Right lobe of liver (tissue), 6 donors: ENCODE results near the gene CENPW. TPM values are rescaled to one million over a fixed set of nuclear protein-coding genes. Genes with fewer than 3 reads are reported as not detected.

Experiments used
- ATAC-seq, 4 donors: fragments of 200-7000 bp; cut with Tn5 transposase; one replicate each; pipeline ENCODE4 v1.9.1; 2020; ENCODE audit warnings: mild to moderate bottlenecking in 4 of 4, moderate library complexity in 4 of 4
- DNase-seq, 3 donors: peaks; one replicate each; pipeline ENCODE4 v3.0.0-alpha.2; 2020
- H3K27ac ChIP-seq, 3 donors: fragments of 200-600 bp; one replicate each; pipeline ENCODE4 v1.8.0; 2022
- H3K27me3 ChIP-seq, 2 donors: fragments of 200-600 bp; one replicate each; pipeline ENCODE4 v1.8.0; 2022
- H3K36me3 ChIP-seq, 4 donors: fragments of 200-600 bp; sonication (generic) in 1 of 4; one replicate each; pipeline versions ENCODE4 v1.5.1 to v1.8.0; 2017 to 2022; ENCODE audit warnings: control low read depth in 1 of 4
- H3K4me1 ChIP-seq, 4 donors: fragments of 200-600 bp; sonication (generic) in 1 of 4; one replicate each; pipeline versions ENCODE4 v1.5.1 to v1.8.0; 2017 to 2022; ENCODE audit warnings: control low read depth in 1 of 4
- H3K4me3 ChIP-seq, 3 donors: fragments of 200-600 bp; one replicate each; pipeline ENCODE4 v1.8.0; 2022
- H3K9me3 ChIP-seq, 4 donors: fragments of 200-600 bp; sonication (generic) in 1 of 4; one replicate each; pipeline versions ENCODE4 v1.5.1 to v1.8.0; 2017 to 2022; ENCODE audit warnings: control low read depth in 1 of 4
- POLR2A ChIP-seq: fragments of 450-650 bp; IDR thresholded peaks from one replicate; pipeline ENCODE4 v1.6.1; 2017; ENCODE audit warnings: antibody characterized with exemption, mild to moderate bottlenecking
- WGBS: methylation state at CpG from one replicate; pipeline ENCODE4 v1.1.6; 2018; ENCODE audit warnings: low coverage, low lambda C conversion rate; ENCODE audit not compliant: insufficient coverage; ENCODE audit errors: missing lambda C conversion rate; 5-methylcytosine and 5-hydroxymethylcytosine counted together
- intact Hi-C, 2 donors: fragments of 100-400 bp; cut with DNase I; formaldehyde crosslinking; loops; one replicate each; pipeline versions ENCODE4 v1.11.2 to v1.14.1; 2022
- total RNA-seq, 6 experiments: library from RNA; depleted of rRNA in 2 of 6; stranded (reverse); fragments of >200 nt in 2 of 6; fragmentation: NEBNext Ultra II Directional in 3 of 6; extraction: Animal tissue kit (Norgen Biotek cat#: 25700) in 3 of 6; gene quantifications; one replicate each; pipeline versions ENCODE4 v1.1.0 to v1.2.4, GENCODE V29; 2016 to 2023
- TF ChIP-seq, protein P1 (sequence below), 4 donors: fragments of 200-600 bp in 3 of 4; fragments of 450-650 bp in 1 of 4; IDR thresholded peaks; one replicate each; pipeline versions ENCODE4 v1.5.1 to v1.8.0; 2016 to 2022; ENCODE audit warnings: antibody characterized with exemption in 4 of 4, mild to moderate bottlenecking in 2 of 4
- donor health status: DM: no; HTN: yes; CAD: no.
- donor health status: DM: no; HTN: no; CAD: no.
- donor health status: DM: no; HTN: no; CAD: no.
- donor health status: DM: no; HTN: yes; CAD: no.
- donor health status: DM: no; HTN: yes; CAD: no.

Gene CENPW
- total RNA-seq, 6 experiments from 2014 or later = 0.68 to 2.7 (median 1.4) TPM; not detected in 1

DNA sequence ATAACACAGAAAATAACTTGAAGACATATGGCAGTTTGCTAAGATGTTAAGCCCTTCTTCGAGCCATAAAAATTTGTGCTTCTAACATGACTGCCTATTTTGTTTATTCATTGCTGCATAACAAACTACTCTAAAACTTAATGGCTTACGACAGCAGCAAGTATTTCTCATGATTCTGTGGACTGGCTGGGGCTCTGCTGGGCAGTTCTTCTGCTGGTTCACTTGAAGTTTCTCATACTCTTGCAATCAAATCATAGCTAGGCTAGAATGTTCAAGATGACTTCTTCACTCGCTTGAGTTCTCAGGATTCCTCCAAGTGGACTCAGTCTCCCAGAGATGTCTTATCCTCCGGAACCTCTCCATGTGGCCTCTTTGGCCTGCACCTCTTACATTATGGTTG is 33.4 kb downstream of the CENPW start:
- no peaks in the 10 kb centered on the region for H3K36me3 ChIP-seq
- no peaks in the 10 kb centered on the region for H3K27me3 ChIP-seq
- H3K27ac ChIP-seq = no peak overlapping the region
- DNase-seq (no peak), ATAC-seq (no peak)
- H3K4me1 ChIP-seq = peaks cover 0 to 13% (median 4%) of the 10 kb centered on the region in 4 donors
- WGBS = 93% methylated on average over 3 of the region's 4 CpGs
- TF ChIP-seq, protein P1, sequence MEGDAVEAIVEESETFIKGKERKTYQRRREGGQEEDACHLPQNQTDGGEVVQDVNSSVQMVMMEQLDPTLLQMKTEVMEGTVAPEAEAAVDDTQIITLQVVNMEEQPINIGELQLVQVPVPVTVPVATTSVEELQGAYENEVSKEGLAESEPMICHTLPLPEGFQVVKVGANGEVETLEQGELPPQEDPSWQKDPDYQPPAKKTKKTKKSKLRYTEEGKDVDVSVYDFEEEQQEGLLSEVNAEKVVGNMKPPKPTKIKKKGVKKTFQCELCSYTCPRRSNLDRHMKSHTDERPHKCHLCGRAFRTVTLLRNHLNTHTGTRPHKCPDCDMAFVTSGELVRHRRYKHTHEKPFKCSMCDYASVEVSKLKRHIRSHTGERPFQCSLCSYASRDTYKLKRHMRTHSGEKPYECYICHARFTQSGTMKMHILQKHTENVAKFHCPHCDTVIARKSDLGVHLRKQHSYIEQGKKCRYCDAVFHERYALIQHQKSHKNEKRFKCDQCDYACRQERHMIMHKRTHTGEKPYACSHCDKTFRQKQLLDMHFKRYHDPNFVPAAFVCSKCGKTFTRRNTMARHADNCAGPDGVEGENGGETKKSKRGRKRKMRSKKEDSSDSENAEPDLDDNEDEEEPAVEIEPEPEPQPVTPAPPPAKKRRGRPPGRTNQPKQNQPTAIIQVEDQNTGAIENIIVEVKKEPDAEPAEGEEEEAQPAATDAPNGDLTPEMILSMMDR (IDR thresholded peaks at IDR 0.05) = no peak
- no peak for TF ChIP-seq POLR2A
- no peak overlapping the region for H3K4me3 ChIP-seq
- intact Hi-C loops = no loop called here
- H3K9me3 ChIP-seq = no peaks in the 10 kb centered on the region

DNA sequence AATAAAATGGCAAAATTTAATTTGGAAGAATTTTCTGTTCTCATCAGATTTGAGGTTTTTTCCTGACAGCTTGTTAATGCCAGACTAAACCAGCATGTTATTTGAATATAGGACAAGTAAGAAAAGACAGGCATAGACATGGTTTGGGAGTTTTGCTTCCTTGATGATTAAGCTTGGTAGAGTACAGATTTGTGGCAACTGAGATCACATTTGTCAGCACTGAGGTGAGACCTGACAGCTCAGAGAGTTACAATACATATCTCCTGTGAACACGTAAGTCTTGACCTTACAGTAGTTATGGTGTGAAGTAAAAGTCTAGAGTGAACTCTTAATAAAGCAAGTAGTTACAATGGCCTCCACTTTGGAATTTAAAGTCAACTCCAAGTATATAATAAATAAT is 34.5 kb downstream of the CENPW start:
- H3K36me3 ChIP-seq = no peaks in the 10 kb centered on the region
- no peak overlapping the region for H3K4me3 ChIP-seq
- H3K9me3 ChIP-seq = no peaks in the 10 kb centered on the region
- DNase-seq = no peak
- no peak for ATAC-seq
- peaks cover 0 to 23% (median 10%) of the 10 kb centered on the region in 4 donors for H3K4me1 ChIP-seq
- WGBS = 100% methylated on average over 1 of the region's 1 CpG
- intact Hi-C loops = no loop called here
- no peak for TF ChIP-seq POLR2A
- TF ChIP-seq, protein P1 (IDR thresholded peaks at IDR 0.05) = no peak
- no peaks in the 10 kb centered on the region for H3K27me3 ChIP-seq
- no peak overlapping the region for H3K27ac ChIP-seq

DNA sequence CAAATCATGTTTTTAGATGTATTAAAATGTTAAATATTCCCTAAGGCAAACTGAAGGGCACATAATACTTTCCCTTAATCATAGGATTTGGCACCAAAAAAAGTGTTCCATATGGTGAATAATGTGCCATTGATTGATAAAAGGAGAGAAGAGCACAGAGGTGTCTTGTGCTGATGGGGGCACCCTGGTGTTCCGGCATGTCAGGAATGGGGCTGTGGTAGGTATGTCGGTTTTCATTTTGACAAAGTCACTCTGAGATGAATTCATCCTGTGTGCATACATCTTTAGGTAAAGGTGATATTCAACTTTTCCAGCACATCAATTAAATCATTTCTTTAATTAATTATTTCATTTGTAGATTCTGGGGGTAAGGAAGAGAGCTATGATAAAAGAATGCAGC is 36.8 kb downstream of the CENPW start:
- no peaks in the 10 kb centered on the region for H3K9me3 ChIP-seq
- H3K36me3 ChIP-seq = no peaks in the 10 kb centered on the region
- DNase-seq = no peak
- no peak for TF ChIP-seq POLR2A
- TF ChIP-seq, protein P1 (IDR thresholded peaks at IDR 0.05) = no peak
- H3K27ac ChIP-seq = no peak overlapping the region
- no peak overlapping the region for H3K4me3 ChIP-seq
- intact Hi-C loops = no loop called here
- 97% methylated on average over 2 of the region's 2 CpGs for WGBS
- peaks cover 0 to 35% (median 16%) of the 10 kb centered on the region in 4 donors for H3K4me1 ChIP-seq
- no peaks in the 10 kb centered on the region for H3K27me3 ChIP-seq
- ATAC-seq = no peak

DNA sequence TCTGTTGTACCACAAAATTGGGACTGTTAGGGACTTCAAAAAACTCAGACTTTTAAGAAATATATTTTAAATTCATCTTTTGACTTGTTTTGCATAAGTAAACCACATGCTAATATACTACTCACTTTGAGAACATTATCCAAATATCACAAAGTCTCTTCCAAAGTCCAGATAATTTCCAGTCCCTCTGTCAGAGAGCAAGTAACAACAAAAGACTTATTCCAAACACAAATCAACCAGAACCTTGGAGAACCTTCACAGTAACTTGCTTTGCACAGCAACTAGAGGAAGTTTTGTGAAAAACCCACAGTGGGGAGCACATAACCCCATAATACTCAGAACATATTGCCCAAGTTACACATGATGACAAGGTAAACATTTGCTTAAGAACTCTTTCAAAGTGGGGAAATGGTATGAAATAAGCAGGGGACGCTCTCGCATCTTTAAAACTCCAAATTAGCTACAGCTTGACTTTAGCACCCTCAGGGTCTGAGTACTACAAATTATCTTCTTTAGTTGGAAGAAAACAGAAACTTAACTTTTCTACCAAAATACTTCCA is 37.8 kb downstream of the CENPW start:
- Histone ChIP-seq H3K36me3 (no peaks in the 10 kb centered on the region), H3K27me3 (no peaks in the 10 kb centered on the region), H3K9me3 (no peaks in the 10 kb centered on the region), H3K27ac (peak overlapping the region in 1 of 3 donors; percentile 74), H3K4me1 (peaks cover 0 to 35% (median 16%) of the 10 kb centered on the region in 4 donors), H3K4me3 (no peak overlapping the region)
- no peak for TF ChIP-seq POLR2A
- TF ChIP-seq, protein P1 (IDR thresholded peaks at IDR 0.05) = no peak
- 18% methylated on average over 2 of the region's 2 CpGs for WGBS
- peak; percentile 33 to 62 (median 46) for ATAC-seq
- intact Hi-C loops = no loop called here
- no peak for DNase-seq
